GM13976 (cell line): ENCODE data around the gene XYLT2.

ENCODE experiments used
- DNase-seq: peaks from one replicate; pipeline ENCODE4 v3.0.0; 2012; ENCODE audit warnings: low spot score
- in situ Hi-C: fragments of 300-500 bp; cut with MboI; formaldehyde crosslinking; loops from one replicate; pipeline ENCODE4 v1.12.0; 2022; ENCODE audit warnings: low sequenced_read_pairs, mixed read lengths, inconsistent platforms; ENCODE audit not compliant: unreplicated experiment
- TF ChIP-seq, protein P1 (sequence below): IDR thresholded peaks from 2 replicates; pipeline ENCODE4 v1.5.1; 2012; ENCODE audit warnings: borderline replicate concordance, mild to moderate bottlenecking; ENCODE audit not compliant: insufficient read depth; ENCODE audit errors: extremely low read depth, missing control alignments, control extremely low read depth

XYLT2 gene

DNA sequence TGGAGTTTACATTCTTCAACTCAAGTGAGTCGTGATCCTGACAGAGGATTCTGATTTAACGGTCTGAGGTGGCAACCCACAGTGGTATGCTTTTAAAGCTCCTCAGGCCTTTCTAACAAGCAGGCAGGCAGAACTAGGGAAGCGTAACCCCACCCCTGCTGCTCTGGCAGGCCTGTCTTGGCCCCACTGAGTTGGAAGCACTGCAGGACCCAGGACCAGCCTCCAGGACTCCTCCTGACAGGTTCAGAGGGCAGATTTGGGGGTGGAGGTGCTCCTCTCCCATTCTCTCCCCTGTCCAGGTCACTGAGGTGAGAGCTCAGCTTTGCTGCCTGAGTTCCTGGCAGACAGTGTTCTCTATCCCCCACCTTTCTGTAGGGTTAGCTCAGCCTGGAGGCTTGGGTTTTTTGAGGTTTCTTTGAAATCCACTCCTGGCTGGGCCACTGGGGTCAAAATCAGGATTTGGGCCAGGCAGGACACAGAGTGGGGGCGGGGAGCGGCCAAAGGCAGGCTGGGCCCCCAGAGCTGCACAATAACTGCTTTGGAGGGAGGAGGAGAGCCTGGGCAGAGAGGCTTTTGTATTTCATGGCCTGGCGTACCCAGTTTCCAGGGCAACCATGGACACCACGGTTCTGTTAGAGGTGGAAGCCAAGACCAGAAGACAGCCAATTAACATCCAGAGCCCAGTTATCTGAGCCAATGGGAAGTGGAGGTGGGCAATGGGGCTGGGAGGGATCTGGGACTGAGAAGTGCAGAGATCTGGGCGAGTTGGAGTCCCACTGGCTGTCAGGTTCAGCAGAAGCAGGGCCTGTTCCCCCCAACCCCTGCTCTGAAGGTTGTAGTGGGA, 17.5 kb downstream of the XYLT2 start:
- TF ChIP-seq, protein P1, sequence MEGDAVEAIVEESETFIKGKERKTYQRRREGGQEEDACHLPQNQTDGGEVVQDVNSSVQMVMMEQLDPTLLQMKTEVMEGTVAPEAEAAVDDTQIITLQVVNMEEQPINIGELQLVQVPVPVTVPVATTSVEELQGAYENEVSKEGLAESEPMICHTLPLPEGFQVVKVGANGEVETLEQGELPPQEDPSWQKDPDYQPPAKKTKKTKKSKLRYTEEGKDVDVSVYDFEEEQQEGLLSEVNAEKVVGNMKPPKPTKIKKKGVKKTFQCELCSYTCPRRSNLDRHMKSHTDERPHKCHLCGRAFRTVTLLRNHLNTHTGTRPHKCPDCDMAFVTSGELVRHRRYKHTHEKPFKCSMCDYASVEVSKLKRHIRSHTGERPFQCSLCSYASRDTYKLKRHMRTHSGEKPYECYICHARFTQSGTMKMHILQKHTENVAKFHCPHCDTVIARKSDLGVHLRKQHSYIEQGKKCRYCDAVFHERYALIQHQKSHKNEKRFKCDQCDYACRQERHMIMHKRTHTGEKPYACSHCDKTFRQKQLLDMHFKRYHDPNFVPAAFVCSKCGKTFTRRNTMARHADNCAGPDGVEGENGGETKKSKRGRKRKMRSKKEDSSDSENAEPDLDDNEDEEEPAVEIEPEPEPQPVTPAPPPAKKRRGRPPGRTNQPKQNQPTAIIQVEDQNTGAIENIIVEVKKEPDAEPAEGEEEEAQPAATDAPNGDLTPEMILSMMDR: no peak
- in situ Hi-C loops: no loop called here
- no peak for DNase-seq

DNA sequence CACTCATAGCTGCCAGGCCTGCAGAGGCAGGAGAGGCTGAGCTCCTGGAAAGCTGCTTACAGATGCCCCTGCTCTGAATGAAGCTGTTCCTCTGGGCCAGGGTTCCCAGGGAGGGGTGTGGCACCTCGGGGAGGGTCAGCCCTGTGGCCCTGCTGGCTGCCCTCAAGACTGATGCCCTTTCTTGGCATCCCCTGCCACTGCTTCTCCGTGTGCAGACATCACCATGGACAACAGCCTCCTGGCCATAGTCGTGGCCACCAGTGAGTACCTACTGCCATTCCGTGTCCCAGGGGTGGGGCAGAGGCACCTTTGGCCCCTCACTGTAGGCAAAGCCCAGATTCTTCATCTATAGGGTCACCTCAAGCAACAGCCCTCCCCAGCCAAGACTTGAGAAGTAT, 18.1 kb downstream of the XYLT2 start:
- DNase-seq: no peak
- TF ChIP-seq, protein P1: no peak
- in situ Hi-C loops: no loop called here

DNA sequence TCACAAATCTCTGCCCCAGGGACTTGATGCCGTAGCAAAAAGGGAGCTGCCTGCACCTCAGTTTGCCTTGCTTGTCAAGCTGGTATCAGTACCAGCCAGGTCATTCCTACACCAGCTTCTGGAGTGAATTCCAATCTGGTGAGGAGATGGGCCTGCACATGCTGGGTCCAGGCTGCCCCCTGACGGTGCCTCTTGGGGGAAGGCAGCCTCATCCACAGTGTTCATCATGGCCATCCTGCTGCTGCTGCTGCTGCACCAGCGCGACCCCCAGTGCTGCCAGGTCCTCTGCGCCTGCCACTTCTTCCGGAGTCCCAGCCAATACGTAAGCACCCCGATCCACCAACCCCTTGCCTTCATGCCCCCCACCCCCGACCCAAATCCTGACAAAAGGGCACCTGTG, 18.8 kb downstream of the XYLT2 start:
- in situ Hi-C loops: no loop called here
- TF ChIP-seq, protein P1: no peak
- DNase-seq: no peak

DNA sequence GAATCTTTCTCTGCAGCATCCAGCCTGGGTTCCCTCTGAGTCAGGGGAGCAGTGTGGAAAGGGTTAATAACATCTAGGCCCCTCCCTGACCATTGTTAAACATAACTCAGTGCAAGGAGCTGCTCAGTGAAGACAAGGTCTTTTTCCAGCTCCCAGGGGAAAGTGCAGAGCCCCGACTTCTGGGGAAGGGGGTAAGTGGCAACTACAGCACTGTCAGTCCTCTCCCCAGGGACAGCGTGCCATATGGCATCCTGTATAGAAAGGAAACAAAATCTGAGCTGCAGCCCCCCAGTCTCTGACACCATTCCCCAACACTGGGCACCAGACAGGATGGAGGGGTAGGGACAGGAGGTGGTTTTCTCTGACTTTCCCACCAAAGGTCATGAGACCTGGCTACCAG, 19.2 kb downstream of the XYLT2 start:
- TF ChIP-seq, protein P1: no peak
- in situ Hi-C loops: no loop called here
- DNase-seq: no peak

DNA sequence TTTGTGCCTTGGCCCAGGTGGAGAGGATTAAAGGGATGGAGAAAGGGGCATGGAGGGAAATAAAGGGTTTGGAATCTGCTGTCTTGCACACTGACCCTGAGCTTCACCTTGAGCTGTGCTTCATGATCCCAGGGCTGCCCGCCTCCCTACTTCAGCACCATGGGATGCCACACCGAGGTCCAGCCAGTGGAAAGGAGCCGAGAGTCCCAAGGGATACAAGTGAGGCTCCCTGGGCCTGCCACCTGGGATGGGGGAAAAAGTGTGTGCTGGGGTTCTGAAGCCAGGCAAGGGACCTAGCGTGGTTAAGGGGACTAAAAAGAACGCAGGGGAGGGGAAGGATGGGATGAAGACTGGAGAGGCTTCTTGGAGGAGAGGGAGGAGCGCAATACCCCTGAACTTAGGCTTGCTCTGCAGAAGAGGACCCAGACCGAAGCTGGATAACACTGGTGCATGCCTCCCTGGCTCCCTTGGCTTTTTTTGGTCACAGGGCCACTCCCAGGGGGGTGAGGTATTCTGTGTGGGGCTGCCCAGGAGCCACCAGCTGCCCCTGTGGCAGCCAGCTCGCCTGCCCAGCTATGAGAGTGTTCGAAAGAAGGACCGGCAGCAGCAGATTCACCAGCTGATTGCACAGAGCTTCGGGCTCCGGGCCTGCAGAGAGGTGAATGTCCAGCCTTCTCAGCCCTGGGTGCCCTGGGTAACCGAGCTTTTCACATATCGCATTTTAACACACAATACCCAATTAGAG, 19.9 kb downstream of the XYLT2 start:
- in situ Hi-C loops: no loop called here
- TF ChIP-seq, protein P1: no peak
- DNase-seq: no peak

DNA sequence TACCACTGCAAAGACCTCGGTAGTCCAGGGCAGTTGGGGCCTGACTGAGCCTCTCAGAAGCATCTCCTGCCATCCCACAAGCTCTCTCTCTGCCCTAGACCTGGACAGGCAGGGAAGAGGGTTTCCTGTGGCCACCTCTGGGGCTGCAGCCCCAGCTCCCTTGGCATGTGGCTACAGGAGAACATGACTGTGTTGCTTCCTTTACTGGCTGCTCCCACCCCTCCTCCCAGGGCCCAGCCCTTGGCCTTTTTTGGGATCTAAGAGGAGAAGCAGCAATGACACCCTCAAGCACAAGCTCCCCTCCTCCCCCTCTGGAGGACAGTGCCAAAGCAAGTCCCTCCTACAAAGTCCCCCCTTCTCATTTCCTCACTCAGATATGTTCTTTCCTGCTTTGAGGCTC, 21.5 kb downstream of the XYLT2 start:
- no peak for DNase-seq
- TF ChIP-seq, protein P1: no peak
- in situ Hi-C loops: no loop called here
